HCT116 (cell line): ENCODE measurements around the gene MRPL16. TPM values are rescaled to one million over a fixed set of nuclear protein-coding genes. Genes with fewer than 3 reads are reported as not detected.

Experiments
- ATAC-seq: fragments of 200-7000 bp; cut with Tn5 transposase; 2 replicates; pipeline ENCODE4 v1.9.1; 2020; ENCODE audit warnings: mild to moderate bottlenecking, moderate library complexity
- Bru-seq: library from RNA; stranded (reverse); fragments of 400-500 nt; gene quantifications from one replicate; lab custom pipeline; 2021; lab: Mats Ljungman, UMichigan
- BruChase-seq, 2 experiments: library from RNA; stranded (reverse); fragments of 400-500 nt; gene quantifications; one replicate each; lab custom pipeline; 2021; lab: Mats Ljungman, UMichigan
- BruUV-seq: library from RNA; stranded (reverse); fragments of 400-500 nt; replicated peaks from 2 replicates; lab custom pipeline; 2021; lab: Mats Ljungman, UMichigan
- CTCF ChIA-PET: fragments of 300-600 bp; sonication (Branson Sonifier 250); formaldehyde crosslinking; loops from one replicate; lab custom pipeline; 2021; ENCODE audit warnings: antibody characterized with exemption; lab: Charles Lee
- POLR2A ChIA-PET: fragments of 300-600, 350-600 bp; sonication (Branson Sonifier 250); formaldehyde crosslinking; loops from one replicate; lab custom pipeline; 2021; ENCODE audit warnings: antibody characterized with exemption; lab: Charles Lee
- RAD21 ChIA-PET, 2 experiments: fragments of 300-600 bp; sonication (Branson Sonifier 250); formaldehyde crosslinking; loops; one replicate each; lab custom pipeline; 2023; ENCODE audit warnings: low total read pairs in 2 of 2; ENCODE audit not compliant: uncharacterized antibody in 2 of 2, unreplicated experiment in 2 of 2, low non-redundant PET in 1 of 2; lab: Charles Lee
- DNase-seq: peaks from one replicate; pipeline ENCODE4 v3.0.0-alpha.2; 2010; ENCODE audit warnings: low read depth, low spot score
- H2AFZ ChIP-seq: fragments of 200-600 bp; shearing (Covaris generic), sonication (generic); 2 replicates; pipeline ENCODE4 v1.6.1; 2017; ENCODE audit warnings: low read depth, mixed run types, mixed read lengths, antibody characterized with exemption, low read length; ENCODE audit not compliant: poor library complexity, severe bottlenecking
- H3K27ac ChIP-seq: 2 replicates; pipeline ENCODE4 v1.5.1; 2012; ENCODE audit warnings: low read depth, low read length
- H3K27me3 ChIP-seq: fragments of 200-600 bp; sonication (generic); 2 replicates; pipeline ENCODE4 v1.6.1; 2016; ENCODE audit warnings: mixed run types, low read length, mixed read lengths; ENCODE audit not compliant: insufficient read depth
- H3K36me3 ChIP-seq, 2 experiments: fragments of 200-500 bp in 1 of 2; fragments of 200-600 bp in 1 of 2; sonication (Bioruptor generic) in 1 of 2; sonication (generic) in 1 of 2; 2 replicates each; pipeline versions ENCODE4 v1.5.1 to v1.6.1; 2014 to 2016; ENCODE audit warnings: low read length in 2 of 2, inconsistent platforms in 1 of 2, mixed read lengths in 1 of 2, mixed run types in 1 of 2; ENCODE audit not compliant: insufficient read depth in 2 of 2, control insufficient read depth in 1 of 2
- H3K4me1 ChIP-seq, 2 experiments: fragments of 200-600 bp in 1 of 2; sonication (generic) in 1 of 2; 2 replicates each; pipeline versions ENCODE4 v1.5.1 to v1.6.1; 2012 to 2017; ENCODE audit warnings: low read length in 2 of 2, inconsistent platforms in 1 of 2, mild to moderate bottlenecking in 1 of 2, mixed read lengths in 1 of 2, mixed run types in 1 of 2, moderate library complexity in 1 of 2; ENCODE audit not compliant: insufficient read depth in 2 of 2, control insufficient read depth in 1 of 2
- H3K4me2 ChIP-seq: fragments of 200-600 bp; sonication (generic); 2 replicates; pipeline ENCODE4 v1.6.1; 2017; ENCODE audit warnings: mixed run types, low read length, mixed read lengths
- H3K4me3 ChIP-seq, 2 experiments: fragments of 200-600 bp in 1 of 2; sonication (generic) in 1 of 2; replicated peaks in 1 of 2; 2 replicates each; pipeline ENCODE4 v1.5.1; 2011 to 2016; ENCODE audit warnings: low read length in 2 of 2, control low read depth in 1 of 2, low read depth in 1 of 2, mild to moderate bottlenecking in 1 of 2, mixed read lengths in 1 of 2, mixed run types in 1 of 2
- H3K79me2 ChIP-seq: fragments of 200-600 bp; sonication (generic); 2 replicates; pipeline ENCODE4 v1.6.1; 2017; ENCODE audit warnings: mild to moderate bottlenecking, mixed run types, low read length, moderate library complexity, mixed read lengths; ENCODE audit not compliant: insufficient read depth
- H3K9ac ChIP-seq: fragments of 200-600 bp; sonication (generic); 2 replicates; pipeline ENCODE4 v1.6.1; 2016; ENCODE audit warnings: low read length, mixed read lengths
- H3K9me2 ChIP-seq: fragments of 200-600 bp; sonication (generic), shearing (Covaris generic); 2 replicates; pipeline ENCODE4 v1.6.1; 2017; ENCODE audit warnings: mixed run types, mild to moderate bottlenecking, moderate library complexity; ENCODE audit not compliant: insufficient read depth
- H3K9me3 ChIP-seq, 2 experiments: fragments of 200-500 bp in 1 of 2; fragments of 200-600 bp in 1 of 2; sonication (Bioruptor generic) in 1 of 2; sonication (generic) in 1 of 2; 2 replicates each; pipeline ENCODE4 v1.6.1; 2014 to 2017; ENCODE audit warnings: low read length in 2 of 2, mixed read lengths in 2 of 2, inconsistent platforms in 1 of 2, low read depth in 1 of 2, mild to moderate bottlenecking in 1 of 2, mixed run types in 1 of 2, moderate library complexity in 1 of 2; ENCODE audit not compliant: control insufficient read depth in 1 of 2, insufficient read depth in 1 of 2
- H4K20me1 ChIP-seq: fragments of 200-600 bp; sonication (generic), shearing (Covaris generic); 2 replicates; pipeline ENCODE4 v1.6.1; 2017; ENCODE audit warnings: mixed run types, mild to moderate bottlenecking, moderate library complexity; ENCODE audit not compliant: insufficient read depth
- EGR1 ChIP-seq: IDR thresholded peaks from 2 replicates; pipeline ENCODE4 v1.6.1; 2012; ENCODE audit warnings: low read depth
- ELF1 ChIP-seq: IDR thresholded peaks from 2 replicates; pipeline ENCODE4 v1.6.1; 2012; ENCODE audit warnings: low read depth, borderline replicate concordance
- EZH2phosphoT487 ChIP-seq: fragments of 200-600 bp; IDR thresholded peaks from 2 replicates; pipeline ENCODE4 v1.6.1; 2018; ENCODE audit warnings: antibody characterized with exemption, borderline replicate concordance
- FOSL1 ChIP-seq: IDR thresholded peaks from 2 replicates; pipeline ENCODE4 v1.6.1; 2012; ENCODE audit warnings: low read depth
- JUND ChIP-seq: IDR thresholded peaks from 2 replicates; pipeline ENCODE4 v1.6.1; 2012
- POLR2A ChIP-seq: IDR thresholded peaks from 2 replicates; pipeline ENCODE4 v1.7.0; 2011; ENCODE audit warnings: borderline replicate concordance; ENCODE audit not compliant: insufficient read depth, insufficient read length; ENCODE audit errors: extremely low read depth
- RAD21 ChIP-seq: IDR thresholded peaks from 2 replicates; pipeline ENCODE4 v1.6.1; 2012; ENCODE audit warnings: low read depth, mild to moderate bottlenecking
- SIN3A ChIP-seq: IDR thresholded peaks from 2 replicates; pipeline ENCODE4 v1.6.1; 2012; ENCODE audit warnings: low read depth
- SP1 ChIP-seq: IDR thresholded peaks from 2 replicates; pipeline ENCODE4 v1.6.1; 2012; ENCODE audit warnings: low read depth
- SRF ChIP-seq: IDR thresholded peaks from 2 replicates; pipeline ENCODE4 v1.6.1; 2012; ENCODE audit warnings: low read depth
- TCF7L2 ChIP-seq: IDR thresholded peaks from 2 replicates; pipeline ENCODE4 v1.7.0; 2011; ENCODE audit warnings: borderline replicate concordance, inconsistent platforms; ENCODE audit not compliant: insufficient read depth, insufficient read length; ENCODE audit errors: extremely low read depth
- ZFX ChIP-seq: fragments of 450-650 bp; IDR thresholded peaks from 2 replicates; pipeline ENCODE4 v1.6.1; 2017
- ZNF274 ChIP-seq: fragments of 200-500 bp; sonication (Bioruptor generic); IDR thresholded peaks from 2 replicates; pipeline ENCODE4 v1.6.1; 2014; ENCODE audit warnings: mild to moderate bottlenecking, low read depth, low read length, inconsistent platforms
- intact Hi-C: fragments of 100-400 bp; cut with micrococcal nuclease; formaldehyde crosslinking; loops from 2 replicates; pipeline ENCODE4 v1.10.0; 2022
- long read RNA-seq: library from polyadenylated mRNA; unstranded; transcript quantifications from one replicate; pipeline ENCODE4 v2.0.0, GENCODE V29; 2021; ENCODE audit not compliant: unreplicated experiment
- polyA plus RNA-seq: library from polyadenylated mRNA; unstranded; fragments of >200 nt; gene quantifications from 2 replicates; pipeline ENCODE4 v1.2.1, GENCODE V29; 2012; ENCODE audit warnings: missing spikeins
- total RNA-seq: library from RNA; stranded (reverse); gene quantifications from one replicate; pipeline ENCODE4 v1.2.1, GENCODE V29; 2021; ENCODE audit not compliant: unreplicated experiment
- TF ChIP-seq, protein P1 (sequence below), 3 experiments: fragments of 200-600 bp in 1 of 3; sonication (generic) in 1 of 3; IDR thresholded peaks in 2 of 3; conservative IDR thresholded peaks in 1 of 3; 2 replicates each; pipeline ENCODE4 v1.5.1; 2012 to 2017; ENCODE audit warnings: low read depth in 2 of 3, low read length in 2 of 3, antibody characterized with exemption in 1 of 3, borderline replicate concordance in 1 of 3, control low read depth in 1 of 3, mild to moderate bottlenecking in 1 of 3, mixed read lengths in 1 of 3, mixed run types in 1 of 3, moderate library complexity in 1 of 3; ENCODE audit not compliant: insufficient read depth in 1 of 3
- TF ChIP-seq, protein P2 (sequence below): IDR thresholded peaks from 2 replicates; pipeline ENCODE4 v1.6.1; 2012; ENCODE audit warnings: low read depth
- TF ChIP-seq, protein P3 (sequence below): IDR thresholded peaks from 2 replicates; pipeline ENCODE4 v1.6.1; 2012

MRPL16 gene
- total RNA-seq (61.0 TPM), Bru-seq, nascent RNA (percentile 84 among the genes with signal in this experiment), BruChase-seq, experiment 1, labeled RNA remaining after a 6-hour chase (percentile 83 among the genes with signal in this experiment), BruChase-seq, experiment 2, labeled RNA remaining after a 2-hour chase (percentile 81 among the genes with signal in this experiment)
- polyA plus RNA-seq = 37.7 and 50.6 TPM in 2 replicates
- long read RNA-seq, transcript MRPL16-201 (4 exons, 1,182 nt) = major isoform, 59 of 79 reads
- long read RNA-seq, partial matches to known transcripts = 6 of 79 reads
- long read RNA-seq, other reads (novel, unspliced or antisense) = 10 of 79 reads

DNA sequence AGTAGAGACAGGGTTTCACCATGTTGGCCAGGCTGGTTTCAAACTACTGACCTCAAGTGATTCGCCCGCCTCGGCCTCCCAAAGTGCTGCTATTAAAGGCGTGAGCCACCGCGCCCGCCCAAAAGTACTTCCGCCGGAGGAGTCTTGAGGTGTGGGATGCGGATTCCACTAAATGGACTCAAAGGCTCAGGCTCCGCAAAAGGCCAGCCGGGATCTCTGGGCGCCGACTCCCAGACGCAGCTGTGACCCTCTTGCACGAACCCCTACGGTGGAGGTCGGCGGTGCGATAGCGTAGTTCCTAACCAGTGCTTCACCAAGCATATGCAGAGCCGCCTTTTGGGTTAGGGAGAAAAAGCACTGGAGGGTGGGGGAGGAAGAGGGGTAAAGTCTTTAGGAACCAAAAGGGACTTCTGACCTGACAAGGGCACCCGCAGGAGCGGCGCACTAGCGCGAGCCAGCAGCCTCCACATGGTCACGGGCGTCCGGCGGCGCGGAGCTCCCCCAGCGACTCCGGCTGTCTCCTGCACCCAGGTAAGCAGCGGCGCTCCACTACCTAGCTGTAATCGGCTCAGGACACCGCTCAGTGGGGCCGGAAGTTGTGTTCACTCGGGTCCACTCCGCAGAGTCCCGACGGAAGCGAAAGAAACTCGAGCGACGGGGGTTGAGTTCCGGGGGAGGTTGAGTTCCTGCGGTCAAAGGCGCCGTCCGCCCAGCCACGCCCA, at the start of gene MRPL16:
Gene MRPL16 (minus strand): TSS at position 590 of the 722 bp plus-strand sequence. CDS start 120 bp downstream, at position 470.
- ATAC-seq (peak; percentile 97), DNase-seq (peak; percentile 92)
- POLR2A ChIA-PET = interaction anchor here (0.9 kb wide), 1 partner anchor 109 kb away, joined by 3 read pairs; no protein-coding TSS in a partner anchor
- CTCF ChIA-PET = interaction anchor here (1.0 to 2.2 kb wide), 3 partner anchors 54 to 109 kb away, joined by 3 to 5 read pairs (median 5); partner anchors contain the start of gene STX3
- Histone ChIP-seq H3K4me1 (peaks cover 5 to 15% of the 10 kb centered on the region in 2 experiments; a peak in 2 of 4 replicates), H3K9ac (peak within 1 kb of the TSS; percentile 88), H3K4me3 (peak within 1 kb of the TSS; percentile 91 to 98), H3K27ac (peak within 1 kb of the TSS; percentile 74), H3K27me3 (no peaks in the 10 kb centered on the region), H3K36me3 (peaks cover 11 to 27% of the 10 kb centered on the region in 2 experiments; a peak in 2 of 4 replicates), H3K9me3 (no peaks in the 10 kb centered on the region), H3K79me2 (peaks cover 25% of the 10 kb centered on the region), H4K20me1 (no peaks in the 10 kb centered on the region), H3K9me2 (no peaks in the 10 kb centered on the region), H3K4me2 (peak within 1 kb of the TSS; percentile 70), H2AFZ (no peak within 1 kb of the TSS)
- RAD21 ChIA-PET = interaction anchor here in 1 of 2 experiments (0.7 kb wide), 1 partner anchor 54 kb away, joined by 4 read pairs; no protein-coding TSS in a partner anchor
- intact Hi-C loops = no loop called here
- no TSS peak for BruUV-seq
- peak; percentile 39 for TF ChIP-seq POLR2A
- peak; percentile 59 for TF ChIP-seq SP1
- TF ChIP-seq ELF1 = no peak
- no peak for TF ChIP-seq EZH2phosphoT487
- TF ChIP-seq, protein P1, sequence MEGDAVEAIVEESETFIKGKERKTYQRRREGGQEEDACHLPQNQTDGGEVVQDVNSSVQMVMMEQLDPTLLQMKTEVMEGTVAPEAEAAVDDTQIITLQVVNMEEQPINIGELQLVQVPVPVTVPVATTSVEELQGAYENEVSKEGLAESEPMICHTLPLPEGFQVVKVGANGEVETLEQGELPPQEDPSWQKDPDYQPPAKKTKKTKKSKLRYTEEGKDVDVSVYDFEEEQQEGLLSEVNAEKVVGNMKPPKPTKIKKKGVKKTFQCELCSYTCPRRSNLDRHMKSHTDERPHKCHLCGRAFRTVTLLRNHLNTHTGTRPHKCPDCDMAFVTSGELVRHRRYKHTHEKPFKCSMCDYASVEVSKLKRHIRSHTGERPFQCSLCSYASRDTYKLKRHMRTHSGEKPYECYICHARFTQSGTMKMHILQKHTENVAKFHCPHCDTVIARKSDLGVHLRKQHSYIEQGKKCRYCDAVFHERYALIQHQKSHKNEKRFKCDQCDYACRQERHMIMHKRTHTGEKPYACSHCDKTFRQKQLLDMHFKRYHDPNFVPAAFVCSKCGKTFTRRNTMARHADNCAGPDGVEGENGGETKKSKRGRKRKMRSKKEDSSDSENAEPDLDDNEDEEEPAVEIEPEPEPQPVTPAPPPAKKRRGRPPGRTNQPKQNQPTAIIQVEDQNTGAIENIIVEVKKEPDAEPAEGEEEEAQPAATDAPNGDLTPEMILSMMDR (IDR thresholded peaks at IDR 0.05 in 2 of 3, conservative IDR thresholded peaks at IDR 0.05 in 1 of 3; ENCODE audit: borderline replicate concordance in 1 of 3, insufficient read depth in 1 of 3, low read depth in 2 of 3, low read length in 2 of 3) = peak in 2 of 3 experiments; percentile 15 to 39; a peak in 2 of 6 replicates
- peak; percentile 88 for TF ChIP-seq SIN3A
- 0 out of 2 replicates have a peak, but pooled peaks have one; percentile 15 for TF ChIP-seq JUND
- TF ChIP-seq EGR1 = peak; percentile 29; the same call in 1 of the 2 replicates
- no peak for TF ChIP-seq ZFX
- TF ChIP-seq, protein P2, sequence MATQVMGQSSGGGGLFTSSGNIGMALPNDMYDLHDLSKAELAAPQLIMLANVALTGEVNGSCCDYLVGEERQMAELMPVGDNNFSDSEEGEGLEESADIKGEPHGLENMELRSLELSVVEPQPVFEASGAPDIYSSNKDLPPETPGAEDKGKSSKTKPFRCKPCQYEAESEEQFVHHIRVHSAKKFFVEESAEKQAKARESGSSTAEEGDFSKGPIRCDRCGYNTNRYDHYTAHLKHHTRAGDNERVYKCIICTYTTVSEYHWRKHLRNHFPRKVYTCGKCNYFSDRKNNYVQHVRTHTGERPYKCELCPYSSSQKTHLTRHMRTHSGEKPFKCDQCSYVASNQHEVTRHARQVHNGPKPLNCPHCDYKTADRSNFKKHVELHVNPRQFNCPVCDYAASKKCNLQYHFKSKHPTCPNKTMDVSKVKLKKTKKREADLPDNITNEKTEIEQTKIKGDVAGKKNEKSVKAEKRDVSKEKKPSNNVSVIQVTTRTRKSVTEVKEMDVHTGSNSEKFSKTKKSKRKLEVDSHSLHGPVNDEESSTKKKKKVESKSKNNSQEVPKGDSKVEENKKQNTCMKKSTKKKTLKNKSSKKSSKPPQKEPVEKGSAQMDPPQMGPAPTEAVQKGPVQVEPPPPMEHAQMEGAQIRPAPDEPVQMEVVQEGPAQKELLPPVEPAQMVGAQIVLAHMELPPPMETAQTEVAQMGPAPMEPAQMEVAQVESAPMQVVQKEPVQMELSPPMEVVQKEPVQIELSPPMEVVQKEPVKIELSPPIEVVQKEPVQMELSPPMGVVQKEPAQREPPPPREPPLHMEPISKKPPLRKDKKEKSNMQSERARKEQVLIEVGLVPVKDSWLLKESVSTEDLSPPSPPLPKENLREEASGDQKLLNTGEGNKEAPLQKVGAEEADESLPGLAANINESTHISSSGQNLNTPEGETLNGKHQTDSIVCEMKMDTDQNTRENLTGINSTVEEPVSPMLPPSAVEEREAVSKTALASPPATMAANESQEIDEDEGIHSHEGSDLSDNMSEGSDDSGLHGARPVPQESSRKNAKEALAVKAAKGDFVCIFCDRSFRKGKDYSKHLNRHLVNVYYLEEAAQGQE = no peak
- TF ChIP-seq ZNF274 = no peak
- no peak for TF ChIP-seq FOSL1
- TF ChIP-seq RAD21 = peak; percentile 44
- TF ChIP-seq, protein P3, sequence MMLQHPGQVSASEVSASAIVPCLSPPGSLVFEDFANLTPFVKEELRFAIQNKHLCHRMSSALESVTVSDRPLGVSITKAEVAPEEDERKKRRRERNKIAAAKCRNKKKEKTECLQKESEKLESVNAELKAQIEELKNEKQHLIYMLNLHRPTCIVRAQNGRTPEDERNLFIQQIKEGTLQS = no peak
- TF ChIP-seq SRF = peak; percentile 84
- TF ChIP-seq TCF7L2 = peak; percentile 92
